Thyroid gland (tissue), 4 donors: ENCODE measurements around the gene KCNAB2.

Source experiments
- CTCF ChIP-seq, 6 experiments: fragments of 200-600 bp in 3 of 6; fragments of 450-650 bp in 3 of 6; sonication (generic) in 3 of 6; IDR thresholded peaks; one replicate each; pipeline ENCODE4 v1.5.1; 2016 to 2019; ENCODE audit warnings: antibody characterized with exemption in 6 of 6, mild to moderate bottlenecking in 2 of 6, inconsistent platforms in 1 of 6, moderate library complexity in 1 of 6
- POLR2A ChIP-seq, 2 donors: fragments of 450-650 bp; IDR thresholded peaks; one replicate each; pipeline ENCODE4 v1.6.1; 2017; ENCODE audit warnings: antibody characterized with exemption in 2 of 2, mild to moderate bottlenecking in 2 of 2, moderate library complexity in 1 of 2

GRCh38 chr1:6086358-6086757 is 40.7 kb downstream of the KCNAB2 start:
- TF ChIP-seq POLR2A (IDR thresholded peaks at IDR 0.05), result no peak
- TF ChIP-seq CTCF (IDR thresholded peaks at IDR 0.05), result no peak
